Measurements from ENCODE around the gene KIAA1217.
"Not testable (repeated sequence)": the region's sequence is repeated elsewhere in the genome, so short reads cannot be mapped to it uniquely, and the experiment has no call there.

The KIAA1217 gene

DNA sequence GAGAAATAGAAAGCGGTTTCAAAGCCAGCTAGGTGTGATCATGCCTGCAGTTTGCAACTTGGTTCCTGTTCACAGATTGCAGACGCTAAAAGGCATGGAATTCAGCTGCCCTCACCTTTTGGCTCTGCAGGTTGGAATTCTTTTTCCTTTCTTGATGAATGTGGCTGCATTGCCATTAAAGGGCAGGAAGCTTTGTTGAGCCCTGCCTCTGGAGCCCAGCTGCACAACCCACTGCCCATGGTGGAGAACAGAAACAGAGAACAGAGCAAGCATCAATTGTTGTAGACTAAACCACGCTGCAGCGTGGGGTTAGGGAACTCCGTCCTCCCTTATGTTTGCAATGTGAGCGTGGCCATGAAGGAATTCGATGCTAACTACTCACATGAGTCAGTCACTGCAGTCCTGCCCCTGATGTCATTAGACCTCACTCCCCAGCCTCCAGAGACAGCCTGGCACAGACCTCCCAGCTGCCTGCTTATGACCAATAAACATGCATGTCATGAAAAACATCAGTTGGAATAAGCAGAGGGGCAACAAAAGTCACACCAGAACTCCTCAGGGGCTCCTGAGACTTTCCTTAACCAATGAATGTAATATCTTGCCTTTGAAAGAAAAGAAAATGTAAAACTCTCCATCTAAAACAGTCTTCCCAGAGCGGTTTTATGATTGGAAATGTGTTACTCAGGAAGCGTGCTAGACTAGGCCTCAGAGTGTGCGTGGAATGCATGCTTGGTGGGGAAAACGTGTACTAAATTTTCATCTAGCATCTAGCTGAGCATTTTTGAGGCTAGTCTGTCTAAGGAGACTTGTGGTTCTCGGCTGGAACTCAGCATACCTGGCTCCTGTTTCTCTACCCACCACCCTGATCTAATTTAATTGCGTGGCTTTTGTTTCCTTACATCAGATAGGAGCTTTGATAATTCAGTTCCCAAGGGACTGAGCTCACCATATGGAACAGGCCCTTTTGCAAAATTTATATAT lies 232.2 kb downstream of the KIAA1217 start:
- DNase-seq (ENCODE audit: low spot score in 2 of 2) = no peak
- Histone ChIP-seq H3K36me3 (replicated peaks) (no peaks in the 10 kb centered on the region; the same call in 1 of the 2 replicates), H3K4me3 (no peak overlapping the region), H3K4me1 (peaks cover 5% of the 10 kb centered on the region; the same call in 1 of the 2 replicates), H3K9me3 (no peaks in the 10 kb centered on the region), H3K27me3 (ENCODE audit: low read depth) (no peaks in the 10 kb centered on the region)
- in situ Hi-C loops (cut with MboI; ENCODE audit: low sequenced_read_pairs) = no loop called here

- H3K4me1 ChIP-seq = peaks cover 5% of the 10 kb centered on the region; the same call in 1 of the 2 replicates
- in situ Hi-C loops (cut with MboI; ENCODE audit: low sequenced_read_pairs) = no loop called here
- H3K4me3 ChIP-seq = no peak overlapping the region
- no peaks in the 10 kb centered on the region for H3K9me3 ChIP-seq
- H3K36me3 ChIP-seq (replicated peaks) = no peaks in the 10 kb centered on the region; the same call in 1 of the 2 replicates
- no peak for DNase-seq (ENCODE audit: low spot score in 2 of 2)
- no peaks in the 10 kb centered on the region for H3K27me3 ChIP-seq (ENCODE audit: low read depth)
These were observed 233.3 kb downstream of the KIAA1217 start for GRCh38 chr10:24442234-24442633.

DNA sequence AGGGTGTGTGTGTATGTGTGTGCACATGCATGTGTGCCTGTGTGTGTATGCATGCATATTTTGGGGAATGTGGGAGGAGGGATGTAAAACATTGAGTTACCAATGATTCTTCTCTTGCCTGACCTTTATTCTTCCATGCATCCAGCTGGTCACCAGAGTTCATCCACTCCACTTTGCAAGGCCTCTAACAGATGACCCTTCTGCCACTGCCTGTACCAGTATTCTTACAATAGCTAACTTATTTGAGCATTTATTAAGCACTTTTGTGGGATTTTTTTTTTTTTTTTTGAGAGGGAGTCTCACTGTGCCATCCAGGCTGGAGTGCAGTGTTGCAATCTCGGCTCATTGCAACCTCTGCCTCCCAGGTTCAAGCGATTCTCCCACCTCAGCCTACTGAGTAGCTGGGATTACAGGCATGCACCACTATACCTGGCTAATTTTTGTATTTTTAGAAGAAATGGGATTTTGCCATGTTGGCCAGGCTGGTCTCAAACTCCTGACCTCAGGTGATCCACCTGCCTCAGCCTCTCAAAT lies 233.8 kb downstream of the KIAA1217 start:
- H3K4me3 ChIP-seq; H3K27me3 ChIP-seq (ENCODE audit: low read depth); H3K4me1 ChIP-seq; DNase-seq (ENCODE audit: low spot score in 2 of 2); in situ Hi-C loops (cut with MboI; ENCODE audit: low sequenced_read_pairs); H3K9me3 ChIP-seq; H3K36me3 ChIP-seq (replicated peaks): not testable (repeated sequence)

DNA sequence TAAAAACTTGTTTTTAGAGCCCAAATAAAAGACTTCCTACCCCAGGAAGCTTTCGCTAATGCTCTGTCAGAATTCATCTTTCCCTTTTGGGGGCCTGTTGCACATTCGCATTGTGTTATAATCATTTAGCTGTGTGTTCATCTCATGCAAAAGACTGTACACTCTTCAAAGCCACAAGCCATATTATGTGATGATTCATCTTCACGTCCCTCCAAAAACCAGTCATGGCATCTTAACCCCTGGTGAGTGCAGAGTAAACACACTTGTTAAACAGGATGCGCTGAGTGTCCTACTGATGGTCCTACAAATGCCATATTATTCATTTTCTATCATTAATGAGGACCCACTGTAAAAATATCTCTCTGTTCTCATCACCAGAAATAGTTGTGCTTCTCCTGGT lies 235.4 kb downstream of the KIAA1217 start:
- in situ Hi-C loops (cut with MboI; ENCODE audit: low sequenced_read_pairs) = no loop called here
- Histone ChIP-seq H3K36me3 (replicated peaks) (no peaks in the 10 kb centered on the region), H3K9me3 (no peaks in the 10 kb centered on the region), H3K27me3 (ENCODE audit: low read depth) (no peaks in the 10 kb centered on the region), H3K4me3 (no peak overlapping the region), H3K4me1 (peaks cover 10% of the 10 kb centered on the region)
- DNase-seq (ENCODE audit: low spot score in 2 of 2) = no peak

DNA sequence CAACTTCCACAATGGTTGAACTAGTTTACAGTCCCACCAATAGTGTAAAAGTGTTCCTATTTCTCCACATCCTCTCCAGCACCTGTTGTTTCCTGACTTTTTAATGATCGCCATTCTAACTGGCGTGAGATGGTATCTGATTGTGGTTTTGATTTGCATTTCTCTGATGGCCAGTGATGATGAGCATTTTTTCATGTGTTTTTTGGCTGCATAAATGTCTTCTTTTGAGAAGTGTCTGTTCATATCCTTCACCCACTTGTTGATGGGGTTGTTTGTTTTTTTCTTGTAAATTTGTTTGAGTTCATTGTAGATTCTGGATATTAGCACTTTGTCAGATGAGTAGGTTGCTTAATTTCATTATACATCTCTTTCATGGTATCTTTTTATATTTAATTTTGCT lies 237.0 kb downstream of the KIAA1217 start:
- peaks cover 20% of the 10 kb centered on the region for H3K4me1 ChIP-seq
- DNase-seq (ENCODE audit: low spot score in 2 of 2); in situ Hi-C loops (cut with MboI; ENCODE audit: low sequenced_read_pairs); H3K9me3 ChIP-seq; H3K4me3 ChIP-seq; H3K27me3 ChIP-seq (ENCODE audit: low read depth); H3K36me3 ChIP-seq (replicated peaks): not testable (repeated sequence)

DNA sequence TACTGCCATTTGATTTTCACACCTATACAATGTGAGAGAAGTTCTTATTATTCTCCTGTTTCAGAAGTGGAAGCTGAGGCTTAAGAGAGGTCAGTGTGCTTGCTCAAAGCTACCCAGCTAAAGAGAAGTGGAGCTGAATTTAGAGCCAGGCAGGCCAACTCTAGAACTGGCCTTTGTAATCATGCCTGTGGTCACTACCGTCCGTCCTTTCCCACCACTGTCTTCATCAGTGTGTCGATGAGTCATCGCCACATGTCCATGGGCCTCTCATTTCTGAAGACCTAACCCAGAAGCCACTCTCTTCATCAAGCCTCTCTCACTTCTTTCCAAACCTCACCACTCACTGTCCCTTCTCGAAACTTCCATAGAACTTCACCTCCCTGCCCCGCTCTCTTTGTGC lies 237.8 kb downstream of the KIAA1217 start:
- no peak overlapping the region for H3K4me3 ChIP-seq
- H3K9me3 ChIP-seq = no peaks in the 10 kb centered on the region
- in situ Hi-C loops (cut with MboI; ENCODE audit: low sequenced_read_pairs) = no loop called here
- H3K4me1 ChIP-seq = peaks cover 20% of the 10 kb centered on the region
- H3K27me3 ChIP-seq (ENCODE audit: low read depth) = no peaks in the 10 kb centered on the region
- no peak for DNase-seq (ENCODE audit: low spot score in 2 of 2)
- no peaks in the 10 kb centered on the region for H3K36me3 ChIP-seq (replicated peaks)

GRCh38 chr10:24448351-24448999 lies 239.5 kb downstream of the KIAA1217 start:
- Histone ChIP-seq H3K9me3 (no peaks in the 10 kb centered on the region), H3K36me3 (replicated peaks) (no peaks in the 10 kb centered on the region), H3K4me1 (peaks cover 24% of the 10 kb centered on the region), H3K27me3 (ENCODE audit: low read depth) (no peaks in the 10 kb centered on the region), H3K4me3 (no peak overlapping the region)
- in situ Hi-C loops (cut with MboI; ENCODE audit: low sequenced_read_pairs) = no loop called here
- no peak for DNase-seq (ENCODE audit: low spot score in 2 of 2)

- Histone ChIP-seq H3K4me1 (peaks cover 26% of the 10 kb centered on the region), H3K27me3 (ENCODE audit: low read depth) (no peaks in the 10 kb centered on the region), H3K36me3 (replicated peaks) (no peaks in the 10 kb centered on the region), H3K4me3 (no peak overlapping the region), H3K9me3 (no peaks in the 10 kb centered on the region)
- in situ Hi-C loops (cut with MboI; ENCODE audit: low sequenced_read_pairs) = no loop called here
- no peak for DNase-seq (ENCODE audit: low spot score in 2 of 2)
These were observed 240.4 kb downstream of the KIAA1217 start for GRCh38 chr10:24449321-24449740.

DNA sequence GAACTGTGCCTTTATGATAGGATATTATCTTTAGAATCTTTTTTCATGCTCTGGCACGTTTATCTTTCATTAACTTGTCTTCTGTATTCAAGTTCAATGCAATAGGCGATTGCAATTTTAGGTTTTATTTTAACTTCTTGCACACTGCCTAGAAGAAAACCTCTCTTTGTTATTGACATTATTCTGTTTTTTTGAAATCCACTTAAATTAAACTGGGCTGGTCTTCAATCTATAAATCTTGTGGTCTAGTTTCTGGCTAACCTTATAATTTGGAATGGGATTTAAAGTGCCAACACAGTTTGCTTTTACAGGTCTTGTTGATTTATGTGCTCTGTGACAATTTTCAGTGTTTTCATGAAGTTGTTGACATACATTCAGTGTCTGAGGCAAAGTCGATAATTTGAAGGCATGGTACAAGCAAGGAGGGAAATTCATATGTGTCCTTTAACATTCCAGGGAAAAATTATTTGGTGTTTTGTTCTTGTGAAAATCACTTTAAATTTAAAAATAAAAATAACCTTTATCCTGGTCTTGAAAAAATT lies 240.9 kb downstream of the KIAA1217 start:
- H3K27me3 ChIP-seq (ENCODE audit: low read depth) = no peaks in the 10 kb centered on the region
- no peaks in the 10 kb centered on the region for H3K9me3 ChIP-seq
- H3K36me3 ChIP-seq (replicated peaks) = no peaks in the 10 kb centered on the region
- no peak overlapping the region for H3K4me3 ChIP-seq
- peaks cover 28% of the 10 kb centered on the region for H3K4me1 ChIP-seq
- in situ Hi-C loops (cut with MboI; ENCODE audit: low sequenced_read_pairs) = no loop called here
- DNase-seq (ENCODE audit: low spot score in 2 of 2) = peak in 1 of 2 experiments; percentile 18

DNA sequence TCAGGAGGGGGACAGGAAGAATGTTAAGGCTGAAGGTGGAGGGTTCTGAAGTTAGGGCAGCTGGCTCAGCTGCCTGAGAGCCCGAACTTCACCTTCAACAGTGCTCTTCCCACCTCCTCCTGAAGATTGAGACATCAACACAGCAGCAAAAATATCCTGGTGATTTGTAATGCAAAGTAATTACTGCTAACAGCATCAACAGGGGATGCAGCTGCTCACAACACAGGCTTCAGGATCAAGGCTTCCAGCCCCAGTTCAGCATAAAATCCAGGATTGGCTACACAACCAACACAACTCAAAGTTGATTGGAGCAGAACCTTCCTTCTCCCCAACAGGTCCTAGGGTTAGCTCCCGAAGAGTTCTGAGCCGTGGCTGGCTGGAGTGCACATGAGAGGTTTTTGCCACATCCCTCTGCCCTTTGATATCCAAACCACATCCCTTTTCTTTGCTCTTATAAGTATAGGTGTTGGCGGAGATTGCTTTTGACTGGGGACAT lies 242.4 kb downstream of the KIAA1217 start:
- Histone ChIP-seq H3K9me3 (no peaks in the 10 kb centered on the region), H3K4me3 (no peak overlapping the region), H3K4me1 (peaks cover 28% of the 10 kb centered on the region), H3K27me3 (ENCODE audit: low read depth) (no peaks in the 10 kb centered on the region), H3K36me3 (replicated peaks) (no peaks in the 10 kb centered on the region)
- in situ Hi-C loops (cut with MboI; ENCODE audit: low sequenced_read_pairs) = no loop called here
- no peak for DNase-seq (ENCODE audit: low spot score in 2 of 2)

DNA sequence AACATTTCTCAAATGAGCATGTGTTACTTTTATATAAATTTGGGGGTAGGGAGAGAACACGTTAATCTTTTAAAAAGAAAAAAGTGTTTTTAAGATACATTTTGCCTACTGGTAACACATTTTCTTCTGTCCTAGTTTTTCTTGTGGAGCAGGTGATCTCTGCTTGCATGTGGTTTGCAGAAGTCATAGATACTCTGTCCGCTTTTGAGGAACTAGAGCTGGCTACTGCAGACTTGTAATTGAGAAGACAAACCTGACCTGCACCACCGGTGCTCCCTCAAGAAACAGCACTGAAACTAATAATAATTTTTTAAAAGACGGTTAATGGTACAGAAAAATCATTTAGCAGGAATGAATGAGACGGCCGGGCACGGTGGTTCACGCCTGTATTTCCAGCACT lies 243.1 kb downstream of the KIAA1217 start:
- Histone ChIP-seq H3K9me3 (no peaks in the 10 kb centered on the region), H3K36me3 (replicated peaks) (no peaks in the 10 kb centered on the region), H3K4me3 (no peak overlapping the region), H3K27me3 (ENCODE audit: low read depth) (no peaks in the 10 kb centered on the region), H3K4me1 (peaks cover 28% of the 10 kb centered on the region)
- DNase-seq (ENCODE audit: low spot score in 2 of 2) = no peak
- in situ Hi-C loops (cut with MboI; ENCODE audit: low sequenced_read_pairs) = no loop called here

GRCh38 chr10:24453404-24453830 lies 244.5 kb downstream of the KIAA1217 start:
- no peaks in the 10 kb centered on the region for H3K36me3 ChIP-seq (replicated peaks)
- no peak for DNase-seq (ENCODE audit: low spot score in 2 of 2)
- H3K4me1 ChIP-seq = peaks cover 28% of the 10 kb centered on the region
- no peaks in the 10 kb centered on the region for H3K27me3 ChIP-seq (ENCODE audit: low read depth)
- no peak overlapping the region for H3K4me3 ChIP-seq
- H3K9me3 ChIP-seq = no peaks in the 10 kb centered on the region
- in situ Hi-C loops (cut with MboI; ENCODE audit: low sequenced_read_pairs) = no loop called here

- Histone ChIP-seq H3K4me3 (no peak overlapping the region), H3K27me3 (ENCODE audit: low read depth) (no peaks in the 10 kb centered on the region), H3K4me1 (peaks cover 26% of the 10 kb centered on the region), H3K36me3 (replicated peaks) (no peaks in the 10 kb centered on the region), H3K9me3 (no peaks in the 10 kb centered on the region)
- DNase-seq (ENCODE audit: low spot score in 2 of 2) = no peak
- in situ Hi-C loops (cut with MboI; ENCODE audit: low sequenced_read_pairs) = no loop called here
These were observed 245.0 kb downstream of the KIAA1217 start for GRCh38 chr10:24453973-24454372.

Data from HAP-1 (cell line).